ENCODE data around the gene LCN10. TPM values are rescaled to one million over a fixed set of nuclear protein-coding genes. Genes with fewer than 3 reads are reported as not detected.
A peak's percentile ranks its signal among the peaks of the same experiment; 100 is the strongest.
"Not testable (repeated sequence)": the region's sequence is repeated elsewhere in the genome, so short reads cannot be mapped to it uniquely, and the experiment has no call there.

Gene LCN10
- total RNA-seq, 4 donors from 2014 or later = 3.9 to 16.5 (median 9.9) TPM

DNA sequence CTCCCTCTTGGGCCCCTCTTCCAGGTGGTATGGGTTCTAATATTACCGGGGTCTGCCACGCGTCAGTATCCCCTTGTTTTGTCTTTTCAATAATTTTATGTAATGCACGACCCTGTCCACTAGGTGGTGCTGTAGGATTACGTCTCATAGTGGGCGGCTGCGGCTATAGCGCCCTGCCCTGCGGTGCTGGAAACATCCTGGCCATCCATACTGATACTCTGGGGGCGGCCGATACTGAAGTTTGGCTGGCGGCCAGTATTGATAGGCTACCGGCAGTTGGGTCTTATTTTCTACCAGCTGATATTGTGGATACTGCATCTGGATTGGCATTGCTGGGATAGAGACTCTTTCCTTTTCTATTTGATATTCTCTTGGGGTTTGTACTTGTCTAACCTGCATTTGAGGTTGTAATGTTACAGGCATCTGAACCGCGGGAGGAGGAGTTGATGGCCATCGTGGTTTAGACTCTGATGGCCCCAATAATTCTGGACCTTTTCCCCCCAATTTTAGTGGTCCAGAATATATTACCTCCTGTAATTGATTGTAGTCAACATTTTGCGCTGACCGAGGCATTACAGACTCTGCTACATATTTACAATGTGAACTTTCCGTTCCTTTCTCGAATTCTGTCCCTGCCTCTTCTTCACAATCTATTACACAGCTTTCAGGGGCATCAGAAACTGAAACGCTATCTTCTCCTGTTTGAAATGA, 45.1 kb upstream of the LCN10 start:
- no peak overlapping the region for H3K27ac ChIP-seq
- H3K9me3 ChIP-seq = no peaks in the 10 kb centered on the region
- H3K4me3 ChIP-seq = no peak overlapping the region
- H3K27me3 ChIP-seq = no peaks in the 10 kb centered on the region
- ATAC-seq = no peak
- peaks cover 0 to 3% of the 10 kb centered on the region in 2 donors for H3K36me3 ChIP-seq
- peaks cover 0 to 36% (median 13%) of the 10 kb centered on the region in 3 donors for H3K4me1 ChIP-seq
- TF ChIP-seq, protein P1, sequence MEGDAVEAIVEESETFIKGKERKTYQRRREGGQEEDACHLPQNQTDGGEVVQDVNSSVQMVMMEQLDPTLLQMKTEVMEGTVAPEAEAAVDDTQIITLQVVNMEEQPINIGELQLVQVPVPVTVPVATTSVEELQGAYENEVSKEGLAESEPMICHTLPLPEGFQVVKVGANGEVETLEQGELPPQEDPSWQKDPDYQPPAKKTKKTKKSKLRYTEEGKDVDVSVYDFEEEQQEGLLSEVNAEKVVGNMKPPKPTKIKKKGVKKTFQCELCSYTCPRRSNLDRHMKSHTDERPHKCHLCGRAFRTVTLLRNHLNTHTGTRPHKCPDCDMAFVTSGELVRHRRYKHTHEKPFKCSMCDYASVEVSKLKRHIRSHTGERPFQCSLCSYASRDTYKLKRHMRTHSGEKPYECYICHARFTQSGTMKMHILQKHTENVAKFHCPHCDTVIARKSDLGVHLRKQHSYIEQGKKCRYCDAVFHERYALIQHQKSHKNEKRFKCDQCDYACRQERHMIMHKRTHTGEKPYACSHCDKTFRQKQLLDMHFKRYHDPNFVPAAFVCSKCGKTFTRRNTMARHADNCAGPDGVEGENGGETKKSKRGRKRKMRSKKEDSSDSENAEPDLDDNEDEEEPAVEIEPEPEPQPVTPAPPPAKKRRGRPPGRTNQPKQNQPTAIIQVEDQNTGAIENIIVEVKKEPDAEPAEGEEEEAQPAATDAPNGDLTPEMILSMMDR (IDR thresholded peaks at IDR 0.05) = peak; percentile 84 to 89 (median 85)
- TF ChIP-seq POLR2AphosphoS5 (IDR thresholded peaks at IDR 0.05) = no peak
- no peak for TF ChIP-seq POLR2A (IDR thresholded peaks at IDR 0.05)
- 0 to 25% methylated on average over 7 to 16 of the region's 21 CpGs for WGBS, 2 donors (ENCODE audit: low coverage in 1 of 2)

DNA sequence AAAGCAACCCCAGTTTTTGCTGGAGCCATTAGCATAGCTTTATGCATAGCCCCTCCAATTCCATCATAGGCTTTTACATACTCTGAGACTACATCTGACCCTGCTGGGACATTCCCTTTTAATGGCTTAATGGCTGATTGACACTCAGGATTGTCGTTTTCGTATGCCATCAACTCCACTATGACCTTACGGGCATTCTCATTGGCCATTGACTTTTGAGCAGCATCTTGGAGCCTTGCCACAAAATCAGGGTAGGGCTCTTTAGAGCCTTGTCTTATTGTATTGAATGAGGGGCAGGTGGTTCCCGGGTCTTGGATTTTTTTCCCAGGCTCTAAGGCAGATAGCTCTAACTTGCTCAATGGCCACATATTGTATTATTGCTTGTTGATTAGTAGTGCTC, 44.2 kb upstream of the LCN10 start:
- not testable (repeated sequence) for H3K9me3 ChIP-seq, ATAC-seq, H3K27me3 ChIP-seq, H3K4me3 ChIP-seq, H3K36me3 ChIP-seq, H3K27ac ChIP-seq
- WGBS, 2 donors (ENCODE audit: low coverage in 1 of 2) = 35 to 39% methylated on average over 3 to 4 of the region's 4 CpGs
- peaks cover 0 to 28% (median 8%) of the 10 kb centered on the region in 3 donors for H3K4me1 ChIP-seq

DNA sequence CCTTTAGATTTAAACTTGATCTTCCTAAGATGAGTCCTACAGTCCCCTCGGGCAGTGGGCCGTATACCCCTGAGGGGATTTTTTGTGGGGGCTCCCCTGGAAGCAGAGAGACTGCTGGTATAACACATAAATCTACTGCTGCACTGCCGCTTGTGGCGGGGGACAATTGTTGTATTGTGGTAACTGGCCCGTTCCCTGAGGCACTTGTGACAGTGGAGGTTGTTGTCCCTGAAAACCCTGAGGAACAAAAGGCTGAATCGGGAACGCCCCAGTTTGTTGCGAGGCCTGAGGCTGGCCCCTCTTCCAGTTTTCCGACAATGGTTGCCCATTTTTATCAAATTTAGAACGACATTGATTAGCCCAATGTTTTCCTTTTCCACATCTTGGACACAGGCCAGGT, 43.7 kb upstream of the LCN10 start:
- no peak for ATAC-seq
- H3K27ac ChIP-seq = no peak overlapping the region
- WGBS, 2 donors (ENCODE audit: low coverage in 1 of 2) = 40 to 80% methylated on average over 1 to 8 of the region's 10 CpGs

DNA sequence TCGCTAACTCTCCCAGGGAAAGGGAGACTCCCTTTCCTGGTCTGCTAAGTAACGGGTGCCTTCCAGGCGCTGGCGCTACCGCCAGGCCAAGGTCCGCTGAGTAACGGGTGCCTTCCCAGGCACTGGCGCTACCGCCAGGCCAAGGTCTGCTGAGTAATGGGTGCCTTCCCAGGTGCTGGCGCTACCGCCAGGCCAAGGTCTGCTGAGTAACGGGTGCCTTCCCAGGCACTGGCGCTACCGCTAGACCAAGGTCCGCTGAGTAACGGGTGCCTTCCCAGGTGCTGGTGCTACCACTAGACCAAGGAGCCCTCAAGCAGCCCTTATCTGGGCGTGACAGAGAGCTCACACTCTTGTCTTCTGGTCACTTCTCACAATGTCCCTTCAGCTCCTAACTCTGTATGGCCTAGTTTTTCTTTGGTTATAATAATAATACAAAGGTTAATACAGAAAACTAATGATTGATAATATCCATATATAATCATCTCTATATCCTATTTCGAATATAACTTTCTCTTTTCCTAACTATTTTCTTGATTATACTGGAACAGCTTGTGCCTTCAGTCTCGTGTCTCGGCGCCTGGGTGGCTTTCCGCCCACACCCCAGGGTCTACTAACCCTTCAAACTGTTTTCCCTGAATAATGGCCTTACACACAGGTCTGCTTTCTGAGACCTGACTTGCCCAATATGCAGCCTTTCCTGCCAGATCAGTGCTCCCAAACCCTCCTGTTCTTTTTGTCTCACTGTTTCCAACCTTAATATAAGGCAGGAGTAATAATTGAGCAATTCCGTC, 43.0 kb upstream of the LCN10 start:
- H3K4me3 ChIP-seq, H3K9me3 ChIP-seq, ATAC-seq, H3K27me3 ChIP-seq, H3K36me3 ChIP-seq, H3K27ac ChIP-seq: not testable (repeated sequence)
- 78 to 85% methylated on average over 7 to 12 of the region's 23 CpGs for WGBS, 2 donors (ENCODE audit: low coverage in 1 of 2)
- H3K4me1 ChIP-seq = peaks cover 0 to 19% (median 4%) of the 10 kb centered on the region in 3 donors

More for the DNA sequence above, 43.7 kb upstream of the LCN10 start:
- peaks cover 0 to 22% (median 4%) of the 10 kb centered on the region in 3 donors for H3K4me1 ChIP-seq
- H3K27me3 ChIP-seq = no peaks in the 10 kb centered on the region
- H3K9me3 ChIP-seq = no peaks in the 10 kb centered on the region
- H3K4me3 ChIP-seq = no peak overlapping the region
- TF ChIP-seq EP300 (IDR thresholded peaks at IDR 0.05) = no peak
- TF ChIP-seq POLR2AphosphoS5 (IDR thresholded peaks at IDR 0.05) = no peak
- no peak for TF ChIP-seq POLR2A (IDR thresholded peaks at IDR 0.05)
- TF ChIP-seq, protein P1 (IDR thresholded peaks at IDR 0.05) = no peak
- H3K36me3 ChIP-seq = no peaks in the 10 kb centered on the region

GRCh38 chr9:136784997-136785361, 42.2 kb upstream of the LCN10 start:
- 85 to 100% methylated on average over 1 to 6 of the region's 6 CpGs for WGBS, 2 donors (ENCODE audit: low coverage in 1 of 2)
- no peak for ATAC-seq
- Histone ChIP-seq H3K27me3 (no peaks in the 10 kb centered on the region), H3K4me3 (no peak overlapping the region), H3K36me3 (no peaks in the 10 kb centered on the region), H3K4me1 (peaks cover 0 to 12% (median 0%) of the 10 kb centered on the region in 3 donors), H3K27ac (no peak overlapping the region), H3K9me3 (no peaks in the 10 kb centered on the region)
- no peak for TF ChIP-seq POLR2A (IDR thresholded peaks at IDR 0.05)
- no peak for TF ChIP-seq POLR2AphosphoS5 (IDR thresholded peaks at IDR 0.05)
- TF ChIP-seq, protein P1 (IDR thresholded peaks at IDR 0.05) = no peak
- TF ChIP-seq EP300 (IDR thresholded peaks at IDR 0.05) = no peak
